HCT116 (cell line): ENCODE measurements around the gene FHDC1. TPM values are rescaled to one million over a fixed set of nuclear protein-coding genes. Genes with fewer than 3 reads are reported as not detected.
A peak's percentile ranks its signal among the peaks of the same experiment; 100 is the strongest.

Source experiments
- ATAC-seq: fragments of 200-7000 bp; cut with Tn5 transposase; 2 replicates; pipeline ENCODE4 v1.9.1; 2020; ENCODE audit warnings: mild to moderate bottlenecking, moderate library complexity
- BruUV-seq: library from RNA; stranded (reverse); fragments of 400-500 nt; replicated peaks from 2 replicates; lab custom pipeline; 2021; lab: Mats Ljungman, UMichigan
- CTCF ChIA-PET: fragments of 300-600 bp; sonication (Branson Sonifier 250); formaldehyde crosslinking; loops from one replicate; lab custom pipeline; 2021; ENCODE audit warnings: antibody characterized with exemption; lab: Charles Lee
- POLR2A ChIA-PET: fragments of 300-600, 350-600 bp; sonication (Branson Sonifier 250); formaldehyde crosslinking; loops from one replicate; lab custom pipeline; 2021; ENCODE audit warnings: antibody characterized with exemption; lab: Charles Lee
- RAD21 ChIA-PET, 2 experiments: fragments of 300-600 bp; sonication (Branson Sonifier 250); formaldehyde crosslinking; loops; one replicate each; lab custom pipeline; 2023; ENCODE audit warnings: low total read pairs in 2 of 2; ENCODE audit not compliant: uncharacterized antibody in 2 of 2, unreplicated experiment in 2 of 2, low non-redundant PET in 1 of 2; lab: Charles Lee
- DNase-seq: peaks from one replicate; pipeline ENCODE4 v3.0.0-alpha.2; 2010; ENCODE audit warnings: low read depth, low spot score
- H2AFZ ChIP-seq: fragments of 200-600 bp; shearing (Covaris generic), sonication (generic); 2 replicates; pipeline ENCODE4 v1.6.1; 2017; ENCODE audit warnings: low read depth, mixed run types, mixed read lengths, antibody characterized with exemption, low read length; ENCODE audit not compliant: poor library complexity, severe bottlenecking
- H3K27ac ChIP-seq: 2 replicates; pipeline ENCODE4 v1.5.1; 2012; ENCODE audit warnings: low read depth, low read length
- H3K27me3 ChIP-seq: fragments of 200-600 bp; sonication (generic); 2 replicates; pipeline ENCODE4 v1.6.1; 2016; ENCODE audit warnings: mixed run types, low read length, mixed read lengths; ENCODE audit not compliant: insufficient read depth
- H3K36me3 ChIP-seq, 2 experiments: fragments of 200-500 bp in 1 of 2; fragments of 200-600 bp in 1 of 2; sonication (Bioruptor generic) in 1 of 2; sonication (generic) in 1 of 2; 2 replicates each; pipeline versions ENCODE4 v1.5.1 to v1.6.1; 2014 to 2016; ENCODE audit warnings: low read length in 2 of 2, inconsistent platforms in 1 of 2, mixed read lengths in 1 of 2, mixed run types in 1 of 2; ENCODE audit not compliant: insufficient read depth in 2 of 2, control insufficient read depth in 1 of 2
- H3K4me1 ChIP-seq, 2 experiments: fragments of 200-600 bp in 1 of 2; sonication (generic) in 1 of 2; 2 replicates each; pipeline versions ENCODE4 v1.5.1 to v1.6.1; 2012 to 2017; ENCODE audit warnings: low read length in 2 of 2, inconsistent platforms in 1 of 2, mild to moderate bottlenecking in 1 of 2, mixed read lengths in 1 of 2, mixed run types in 1 of 2, moderate library complexity in 1 of 2; ENCODE audit not compliant: insufficient read depth in 2 of 2, control insufficient read depth in 1 of 2
- H3K4me2 ChIP-seq: fragments of 200-600 bp; sonication (generic); 2 replicates; pipeline ENCODE4 v1.6.1; 2017; ENCODE audit warnings: mixed run types, low read length, mixed read lengths
- H3K4me3 ChIP-seq, 2 experiments: fragments of 200-600 bp in 1 of 2; sonication (generic) in 1 of 2; replicated peaks in 1 of 2; 2 replicates each; pipeline ENCODE4 v1.5.1; 2011 to 2016; ENCODE audit warnings: low read length in 2 of 2, control low read depth in 1 of 2, low read depth in 1 of 2, mild to moderate bottlenecking in 1 of 2, mixed read lengths in 1 of 2, mixed run types in 1 of 2
- H3K79me2 ChIP-seq: fragments of 200-600 bp; sonication (generic); 2 replicates; pipeline ENCODE4 v1.6.1; 2017; ENCODE audit warnings: mild to moderate bottlenecking, mixed run types, low read length, moderate library complexity, mixed read lengths; ENCODE audit not compliant: insufficient read depth
- H3K9ac ChIP-seq: fragments of 200-600 bp; sonication (generic); 2 replicates; pipeline ENCODE4 v1.6.1; 2016; ENCODE audit warnings: low read length, mixed read lengths
- H3K9me2 ChIP-seq: fragments of 200-600 bp; sonication (generic), shearing (Covaris generic); 2 replicates; pipeline ENCODE4 v1.6.1; 2017; ENCODE audit warnings: mixed run types, mild to moderate bottlenecking, moderate library complexity; ENCODE audit not compliant: insufficient read depth
- H3K9me3 ChIP-seq, 2 experiments: fragments of 200-500 bp in 1 of 2; fragments of 200-600 bp in 1 of 2; sonication (Bioruptor generic) in 1 of 2; sonication (generic) in 1 of 2; 2 replicates each; pipeline ENCODE4 v1.6.1; 2014 to 2017; ENCODE audit warnings: low read length in 2 of 2, mixed read lengths in 2 of 2, inconsistent platforms in 1 of 2, low read depth in 1 of 2, mild to moderate bottlenecking in 1 of 2, mixed run types in 1 of 2, moderate library complexity in 1 of 2; ENCODE audit not compliant: control insufficient read depth in 1 of 2, insufficient read depth in 1 of 2
- H4K20me1 ChIP-seq: fragments of 200-600 bp; sonication (generic), shearing (Covaris generic); 2 replicates; pipeline ENCODE4 v1.6.1; 2017; ENCODE audit warnings: mixed run types, mild to moderate bottlenecking, moderate library complexity; ENCODE audit not compliant: insufficient read depth
- EGR1 ChIP-seq: IDR thresholded peaks from 2 replicates; pipeline ENCODE4 v1.6.1; 2012; ENCODE audit warnings: low read depth
- JUND ChIP-seq: IDR thresholded peaks from 2 replicates; pipeline ENCODE4 v1.6.1; 2012
- RAD21 ChIP-seq: IDR thresholded peaks from 2 replicates; pipeline ENCODE4 v1.6.1; 2012; ENCODE audit warnings: low read depth, mild to moderate bottlenecking
- SP1 ChIP-seq: IDR thresholded peaks from 2 replicates; pipeline ENCODE4 v1.6.1; 2012; ENCODE audit warnings: low read depth
- TCF7L2 ChIP-seq: IDR thresholded peaks from 2 replicates; pipeline ENCODE4 v1.7.0; 2011; ENCODE audit warnings: borderline replicate concordance, inconsistent platforms; ENCODE audit not compliant: insufficient read depth, insufficient read length; ENCODE audit errors: extremely low read depth
- intact Hi-C: fragments of 100-400 bp; cut with micrococcal nuclease; formaldehyde crosslinking; loops from 2 replicates; pipeline ENCODE4 v1.10.0; 2022
- total RNA-seq: library from RNA; stranded (reverse); gene quantifications from one replicate; pipeline ENCODE4 v1.2.1, GENCODE V29; 2021; ENCODE audit not compliant: unreplicated experiment

The FHDC1 gene
- total RNA-seq, 1 experiment from 2014 or later: 1.8 TPM

DNA sequence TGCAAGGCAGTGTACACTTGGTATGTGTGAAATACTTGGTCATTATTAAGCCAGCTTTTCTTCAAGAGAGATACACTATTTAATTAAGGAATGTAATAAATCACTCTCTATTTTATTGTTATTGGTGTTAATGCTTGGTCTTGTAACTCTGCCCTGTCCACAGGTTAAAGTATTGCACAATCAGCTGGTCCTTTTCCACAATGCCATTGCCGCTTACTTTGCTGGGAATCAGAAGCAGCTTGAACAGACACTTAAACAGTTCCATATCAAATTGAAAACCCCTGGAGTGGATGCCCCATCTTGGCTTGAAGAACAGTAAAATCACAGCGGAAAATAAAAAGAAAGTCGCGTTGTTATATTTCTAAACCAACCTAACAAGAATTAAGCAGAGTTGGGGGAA, 26.2 kb upstream of the FHDC1 start:
- DNase-seq: no peak
- Histone ChIP-seq H3K9ac (no peak overlapping the region), H3K4me1 (no peaks in the 10 kb centered on the region), H3K36me3 (no peaks in the 10 kb centered on the region), H3K9me3 (no peaks in the 10 kb centered on the region), H3K4me2 (no peak overlapping the region), H4K20me1 (no peaks in the 10 kb centered on the region), H3K27ac (no peak overlapping the region), H2AFZ (no peak overlapping the region), H3K27me3 (no peaks in the 10 kb centered on the region), H3K4me3 (no peak overlapping the region), H3K9me2 (no peaks in the 10 kb centered on the region), H3K79me2 (no peaks in the 10 kb centered on the region)
- no TSS peak for BruUV-seq
- ATAC-seq: no peak
- ChIA-PET RAD21 (no interaction called here), POLR2A (no interaction called here), CTCF (no interaction called here)
- intact Hi-C loops: no loop called here
- TF ChIP-seq SP1 (no peak), JUND (no peak), EGR1 (no peak)

DNA sequence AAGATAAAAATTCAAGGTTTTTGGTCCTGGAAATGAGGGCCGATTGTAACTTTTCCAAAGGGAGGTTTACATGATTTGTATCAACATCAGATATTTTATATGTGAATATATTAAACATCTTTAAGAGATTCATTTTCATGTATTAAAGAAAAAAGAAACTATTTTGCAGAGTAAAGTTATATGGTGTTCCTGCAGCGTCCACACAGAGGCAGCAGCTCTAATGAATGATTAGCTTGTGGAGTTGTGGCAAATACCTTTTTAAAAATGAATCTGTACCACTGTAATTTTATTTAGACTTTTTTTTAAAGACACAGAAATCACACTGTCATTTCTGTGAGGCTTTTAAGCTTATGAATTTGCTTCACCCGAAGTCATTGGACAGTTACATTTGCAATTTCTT, 25.6 kb upstream of the FHDC1 start:
- DNase-seq: no peak

More for the DNA sequence above, 25.6 kb upstream of the FHDC1 start:
- Histone ChIP-seq H3K36me3 (no peaks in the 10 kb centered on the region), H3K27ac (no peak overlapping the region), H3K9me2 (no peaks in the 10 kb centered on the region), H4K20me1 (no peaks in the 10 kb centered on the region), H3K9me3 (no peaks in the 10 kb centered on the region), H3K79me2 (no peaks in the 10 kb centered on the region), H3K4me2 (no peak overlapping the region), H3K4me3 (no peak overlapping the region), H3K4me1 (no peaks in the 10 kb centered on the region), H3K9ac (no peak overlapping the region), H2AFZ (no peak overlapping the region), H3K27me3 (no peaks in the 10 kb centered on the region)
- no peak for ATAC-seq
- no peak for TF ChIP-seq TCF7L2
- TF ChIP-seq RAD21: 0 out of 2 replicates have a peak, but pooled peaks have one; percentile 4
- no TSS peak for BruUV-seq
- intact Hi-C loops: no loop called here
- ChIA-PET RAD21 (no interaction called here), POLR2A (no interaction called here), CTCF (no interaction called here)
